Esophagus muscularis mucosa (tissue), 4 donors: ENCODE measurements around the gene MSRB3. TPM values are rescaled to one million over a fixed set of nuclear protein-coding genes. Genes with fewer than 3 reads are reported as not detected.

Source experiments
- DNase-seq: peaks from one replicate; pipeline ENCODE4 v3.0.0-alpha.2; 2017; ENCODE audit errors: extremely low spot score
- H3K27ac ChIP-seq, 4 donors: fragments of 200-600 bp; sonication (generic); replicated peaks in 1 of 4; 1 replicate in 3 of 4; 2 replicates in 1 of 4; pipeline ENCODE4 v1.5.1; 2016 to 2019; ENCODE audit warnings: mild to moderate bottlenecking in 1 of 4
- H3K27me3 ChIP-seq, 4 donors: fragments of 200-600 bp; sonication (generic); one replicate each; pipeline versions ENCODE4 v1.5.1 to v1.6.0; 2016 to 2019
- H3K36me3 ChIP-seq, 4 donors: fragments of 200-600 bp; sonication (generic); one replicate each; pipeline ENCODE4 v1.5.1; 2016 to 2019
- H3K4me1 ChIP-seq, 4 donors: fragments of 200-600 bp; sonication (generic); one replicate each; pipeline ENCODE4 v1.5.1; 2016 to 2019
- H3K4me3 ChIP-seq, 4 donors: fragments of 200-600 bp; sonication (generic); 1 replicate in 2 of 4; 2 replicates in 2 of 4; pipeline ENCODE4 v1.5.1; 2016 to 2019; ENCODE audit warnings: mild to moderate bottlenecking in 4 of 4, moderate library complexity in 1 of 4
- H3K9me3 ChIP-seq, 4 donors: fragments of 200-600 bp; sonication (generic); 1 replicate in 3 of 4; 2 replicates in 1 of 4; pipeline ENCODE4 v1.5.1; 2016 to 2019
- EP300 ChIP-seq: sonication (generic); formaldehyde crosslinking; IDR thresholded peaks from one replicate; pipeline ENCODE4 v1.6.1; 2017; ENCODE audit warnings: antibody characterized with exemption
- POLR2A ChIP-seq: fragments of 450-650 bp; IDR thresholded peaks from one replicate; pipeline ENCODE4 v1.6.1; 2017; ENCODE audit warnings: antibody characterized with exemption, moderate library complexity, mild to moderate bottlenecking, low read depth
- POLR2AphosphoS5 ChIP-seq, 2 donors: sonication (generic); formaldehyde crosslinking; IDR thresholded peaks; one replicate each; pipeline ENCODE4 v1.6.1; 2017; ENCODE audit warnings: antibody characterized with exemption in 2 of 2
- WGBS: methylation state at CpG from one replicate; pipeline ENCODE4 v1.1.5; 2018; 5-methylcytosine and 5-hydroxymethylcytosine counted together
- intact Hi-C: fragments of 100-400 bp; cut with DNase I; formaldehyde crosslinking; loops from one replicate; pipeline ENCODE4 v1.15.1; 2023
- total RNA-seq, 4 donors: library from RNA; depleted of rRNA; stranded (reverse); fragments of >200 nt; gene quantifications; one replicate each; pipeline versions ENCODE4 v1.1.0 to v1.2.1, GENCODE V29; 2016
- TF ChIP-seq, protein P1 (sequence below), 3 experiments: fragments of 200-600 bp in 2 of 3; fragments of 450-650 bp in 1 of 3; sonication (generic) in 2 of 3; IDR thresholded peaks; one replicate each; pipeline ENCODE4 v1.5.1; 2017 to 2019; ENCODE audit warnings: antibody characterized with exemption in 3 of 3, mild to moderate bottlenecking in 2 of 3, moderate library complexity in 1 of 3

MSRB3 gene
- total RNA-seq, 4 donors from 2014 or later = 213 to 325 (median 288) TPM

GRCh38 chr12:65364046-65364445 lies 85.6 kb downstream of the MSRB3 start:
- DNase-seq = no peak
- Histone ChIP-seq H3K4me3 (no peak overlapping the region), H3K9me3 (no peaks in the 10 kb centered on the region), H3K36me3 (peaks cover 0 to 11% (median 6%) of the 10 kb centered on the region in 4 donors), H3K27me3 (no peaks in the 10 kb centered on the region), H3K27ac (no peak overlapping the region), H3K4me1 (peaks cover 3 to 22% (median 11%) of the 10 kb centered on the region in 4 donors)
- 70% methylated on average over 1 of the region's 1 CpG for WGBS
- intact Hi-C loops = no loop called here
- TF ChIP-seq POLR2AphosphoS5 (IDR thresholded peaks at IDR 0.05) (no peak), POLR2A (no peak), EP300 (no peak)
- TF ChIP-seq, protein P1, sequence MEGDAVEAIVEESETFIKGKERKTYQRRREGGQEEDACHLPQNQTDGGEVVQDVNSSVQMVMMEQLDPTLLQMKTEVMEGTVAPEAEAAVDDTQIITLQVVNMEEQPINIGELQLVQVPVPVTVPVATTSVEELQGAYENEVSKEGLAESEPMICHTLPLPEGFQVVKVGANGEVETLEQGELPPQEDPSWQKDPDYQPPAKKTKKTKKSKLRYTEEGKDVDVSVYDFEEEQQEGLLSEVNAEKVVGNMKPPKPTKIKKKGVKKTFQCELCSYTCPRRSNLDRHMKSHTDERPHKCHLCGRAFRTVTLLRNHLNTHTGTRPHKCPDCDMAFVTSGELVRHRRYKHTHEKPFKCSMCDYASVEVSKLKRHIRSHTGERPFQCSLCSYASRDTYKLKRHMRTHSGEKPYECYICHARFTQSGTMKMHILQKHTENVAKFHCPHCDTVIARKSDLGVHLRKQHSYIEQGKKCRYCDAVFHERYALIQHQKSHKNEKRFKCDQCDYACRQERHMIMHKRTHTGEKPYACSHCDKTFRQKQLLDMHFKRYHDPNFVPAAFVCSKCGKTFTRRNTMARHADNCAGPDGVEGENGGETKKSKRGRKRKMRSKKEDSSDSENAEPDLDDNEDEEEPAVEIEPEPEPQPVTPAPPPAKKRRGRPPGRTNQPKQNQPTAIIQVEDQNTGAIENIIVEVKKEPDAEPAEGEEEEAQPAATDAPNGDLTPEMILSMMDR (IDR thresholded peaks at IDR 0.05) = no peak

GRCh38 chr12:65367396-65367795 lies 88.9 kb downstream of the MSRB3 start:
- no peak overlapping the region for H3K27ac ChIP-seq
- peaks cover 3 to 11% (median 8%) of the 10 kb centered on the region in 4 donors for H3K4me1 ChIP-seq
- TF ChIP-seq POLR2A (no peak), POLR2AphosphoS5 (IDR thresholded peaks at IDR 0.05) (no peak), EP300 (no peak)
- TF ChIP-seq, protein P1 (IDR thresholded peaks at IDR 0.05) = no peak
- H3K4me3 ChIP-seq = no peak overlapping the region
- DNase-seq = no peak
- H3K36me3 ChIP-seq = peaks cover 0 to 12% (median 5%) of the 10 kb centered on the region in 4 donors
- intact Hi-C loops = no loop called here
- no peaks in the 10 kb centered on the region for H3K9me3 ChIP-seq
- H3K27me3 ChIP-seq = no peaks in the 10 kb centered on the region

DNA sequence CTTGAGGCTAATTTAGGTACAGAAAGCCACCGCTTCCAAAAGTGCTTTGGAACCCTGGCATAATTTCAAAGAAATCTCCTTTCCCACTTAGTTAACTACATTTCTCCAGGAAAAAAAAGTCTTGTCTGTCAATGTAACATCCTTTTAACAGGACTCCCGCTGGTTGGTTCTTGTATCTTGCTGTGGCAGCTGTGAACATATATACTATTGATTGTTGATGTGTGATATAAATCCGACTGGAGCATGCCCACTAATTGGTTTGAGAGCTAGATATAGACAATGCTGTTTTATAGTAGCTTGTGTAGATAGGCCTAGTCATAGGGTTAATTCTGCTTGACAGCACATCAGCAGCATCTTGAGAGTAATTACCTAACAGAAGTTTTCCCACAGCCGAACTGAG lies 89.6 kb downstream of the MSRB3 start:
- 76% methylated on average over 4 of the region's 4 CpGs for WGBS
- Histone ChIP-seq H3K4me1 (peaks cover 3 to 17% (median 15%) of the 10 kb centered on the region in 4 donors), H3K27ac (no peak overlapping the region), H3K36me3 (peaks cover 0 to 12% (median 5%) of the 10 kb centered on the region in 4 donors), H3K4me3 (no peak overlapping the region), H3K27me3 (no peaks in the 10 kb centered on the region), H3K9me3 (no peaks in the 10 kb centered on the region)
- TF ChIP-seq POLR2AphosphoS5 (IDR thresholded peaks at IDR 0.05) (no peak), POLR2A (no peak), EP300 (no peak)
- TF ChIP-seq, protein P1 (IDR thresholded peaks at IDR 0.05) = no peak
- intact Hi-C loops = no loop called here
- DNase-seq = no peak

DNA sequence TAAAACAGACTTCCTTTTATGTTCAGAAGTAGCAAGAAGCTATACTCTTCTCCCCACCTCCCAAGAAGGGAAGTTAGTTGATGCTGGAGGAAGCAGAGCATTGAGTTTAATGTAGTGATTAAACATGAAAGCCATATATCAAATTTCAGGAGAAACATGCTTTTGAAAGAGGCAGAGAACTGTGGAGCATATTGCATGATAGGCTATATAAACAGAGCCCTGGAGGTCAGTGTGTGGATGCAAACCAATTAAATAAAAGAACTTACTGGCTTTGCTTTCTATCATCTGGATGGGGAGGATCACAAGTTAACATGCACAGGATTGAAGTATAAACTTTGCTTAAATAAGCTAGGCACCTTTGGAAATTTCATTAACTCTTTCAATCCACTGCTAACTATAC lies 94.1 kb downstream of the MSRB3 start:
- peaks cover 0 to 10% (median 8%) of the 10 kb centered on the region in 4 donors for H3K4me1 ChIP-seq
- DNase-seq = no peak
- H3K4me3 ChIP-seq = no peak overlapping the region
- no peaks in the 10 kb centered on the region for H3K9me3 ChIP-seq
- H3K27ac ChIP-seq = no peak overlapping the region
- no peak for TF ChIP-seq POLR2AphosphoS5 (IDR thresholded peaks at IDR 0.05)
- H3K36me3 ChIP-seq = peaks cover 0 to 8% (median 0%) of the 10 kb centered on the region in 4 donors
- intact Hi-C loops = no loop called here
- no peaks in the 10 kb centered on the region for H3K27me3 ChIP-seq

- WGBS = 79% methylated on average over 2 of the region's 2 CpGs
- Histone ChIP-seq H3K36me3 (no peaks in the 10 kb centered on the region), H3K4me1 (peaks cover 0 to 7% (median 3%) of the 10 kb centered on the region in 4 donors), H3K27ac (no peak overlapping the region), H3K9me3 (no peaks in the 10 kb centered on the region), H3K27me3 (no peaks in the 10 kb centered on the region), H3K4me3 (no peak overlapping the region)
- DNase-seq = no peak
- no peak for TF ChIP-seq EP300
- TF ChIP-seq, protein P1 (IDR thresholded peaks at IDR 0.05) = no peak
- no peak for TF ChIP-seq POLR2A
- TF ChIP-seq POLR2AphosphoS5 (IDR thresholded peaks at IDR 0.05) = no peak
- intact Hi-C loops = no loop called here
Observed at GRCh38 chr12:65384240-65384639, 105.8 kb downstream of the MSRB3 start.
